ENCODE measurements around the gene SUPT3H.
"Not testable (repeated sequence)": the region's sequence is repeated elsewhere in the genome, so short reads cannot be mapped to it uniquely, and the experiment has no call there.

The SUPT3H gene

DNA sequence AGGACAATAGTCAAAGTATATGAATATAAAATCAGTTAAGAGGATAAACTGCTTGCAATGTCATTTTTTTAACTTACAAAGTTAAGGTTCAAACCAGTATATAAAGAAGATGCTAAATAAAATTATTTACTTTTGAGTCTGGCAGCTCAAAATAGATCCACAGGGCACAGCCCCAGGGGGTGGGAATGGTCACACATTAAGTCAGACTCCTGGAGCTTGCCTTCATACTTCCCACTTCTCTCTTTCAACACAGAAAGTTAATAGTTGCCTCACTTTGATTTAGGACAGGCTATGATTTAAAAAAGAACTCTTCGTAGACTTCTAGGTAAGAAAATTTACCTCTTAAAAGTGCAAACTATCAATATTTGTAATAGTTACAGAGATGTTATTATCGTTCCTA is 207.9 kb downstream of the SUPT3H start:
- DNase-seq, result no peak

- no peak for DNase-seq
Measured at GRCh38 chr6:45163952-45164766, 213.6 kb downstream of the SUPT3H start.

DNA sequence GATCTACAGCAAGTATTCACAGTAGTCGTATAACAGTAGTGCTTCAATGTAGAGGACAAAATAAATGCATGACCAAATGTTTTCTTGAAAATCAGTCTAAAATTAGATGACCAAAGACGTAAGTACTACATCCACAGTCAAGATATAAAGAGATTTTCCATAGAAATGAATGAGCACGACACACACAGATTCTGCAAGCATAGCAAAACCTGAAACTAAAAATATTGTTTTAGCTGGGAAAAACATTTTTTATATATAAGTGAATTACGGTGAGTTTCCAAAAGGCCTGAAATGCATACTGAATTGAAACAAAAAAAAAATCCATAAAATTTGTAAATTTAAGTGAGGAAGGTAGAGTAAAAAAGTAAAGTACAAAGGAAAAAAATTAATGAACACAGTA is 217.4 kb downstream of the SUPT3H start:
- DNase-seq, result no peak

- DNase-seq, result no peak
Measured at GRCh38 chr6:45156075-45156474, 221.7 kb downstream of the SUPT3H start.

- DNase-seq, result no peak
Measured at GRCh38 chr6:45155341-45155894, 222.3 kb downstream of the SUPT3H start.

- DNase-seq, result no peak
Measured at GRCh38 chr6:45154679-45155078, 223.1 kb downstream of the SUPT3H start.

- DNase-seq, result no peak
Measured at GRCh38 chr6:45148711-45149341, 228.9 kb downstream of the SUPT3H start.

GRCh38 chr6:45148278-45148677 is 229.5 kb downstream of the SUPT3H start:
- no peak for DNase-seq

DNA sequence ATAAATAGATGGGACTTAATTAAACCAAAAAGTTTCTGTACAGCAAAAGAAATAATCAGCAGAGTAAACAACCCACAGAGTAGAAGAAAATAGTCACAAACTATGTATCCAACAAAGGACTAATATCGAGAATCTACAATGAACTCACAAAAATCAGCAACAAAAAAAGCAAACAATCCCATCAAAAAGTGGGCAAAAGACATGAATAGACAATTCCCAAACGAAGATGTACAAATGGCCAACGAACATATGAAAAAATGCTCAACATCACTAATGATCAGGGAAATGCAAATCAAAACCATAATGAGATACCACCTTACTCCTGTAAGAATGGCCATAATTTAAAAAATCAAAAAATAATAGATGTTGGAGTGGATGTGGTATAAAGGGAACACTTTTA is 232.1 kb downstream of the SUPT3H start:
- not testable (repeated sequence) for DNase-seq

- no peak for DNase-seq
Measured at GRCh38 chr6:45138765-45139164, 239.0 kb downstream of the SUPT3H start.

- no peak for DNase-seq
Measured at GRCh38 chr6:45136495-45136894, 241.2 kb downstream of the SUPT3H start.

DNA sequence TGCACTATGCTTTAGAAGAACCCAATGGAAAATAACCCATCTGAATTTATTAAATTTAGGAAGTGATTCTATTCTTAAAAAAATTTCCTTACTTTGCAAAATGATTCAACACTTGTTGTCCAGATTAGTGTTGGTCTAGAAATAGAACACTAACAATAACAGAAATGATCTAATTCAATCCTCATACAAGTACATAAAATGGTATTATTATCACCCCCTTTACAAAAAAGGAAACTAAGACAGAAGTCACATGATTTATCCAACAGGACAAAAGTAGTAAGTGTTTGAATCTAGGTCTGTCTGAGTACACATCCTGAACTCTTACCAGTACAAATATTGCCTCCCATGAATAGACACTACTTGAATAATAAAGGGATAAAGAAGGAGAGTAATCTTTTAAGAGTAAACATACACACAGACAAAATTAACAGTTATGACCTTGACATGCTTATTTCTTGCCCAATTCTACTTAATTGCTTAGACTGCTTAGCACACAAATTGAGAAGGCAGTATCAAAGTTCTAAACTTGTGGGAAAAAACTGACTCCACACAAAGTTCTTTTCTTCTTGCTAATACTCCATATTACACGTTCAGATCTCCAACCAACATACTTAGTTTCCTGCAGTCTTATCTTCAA is 245.0 kb downstream of the SUPT3H start:
- no peak for DNase-seq

GRCh38 chr6:45132059-45132458 is 245.7 kb downstream of the SUPT3H start:
- DNase-seq, result no peak

DNA sequence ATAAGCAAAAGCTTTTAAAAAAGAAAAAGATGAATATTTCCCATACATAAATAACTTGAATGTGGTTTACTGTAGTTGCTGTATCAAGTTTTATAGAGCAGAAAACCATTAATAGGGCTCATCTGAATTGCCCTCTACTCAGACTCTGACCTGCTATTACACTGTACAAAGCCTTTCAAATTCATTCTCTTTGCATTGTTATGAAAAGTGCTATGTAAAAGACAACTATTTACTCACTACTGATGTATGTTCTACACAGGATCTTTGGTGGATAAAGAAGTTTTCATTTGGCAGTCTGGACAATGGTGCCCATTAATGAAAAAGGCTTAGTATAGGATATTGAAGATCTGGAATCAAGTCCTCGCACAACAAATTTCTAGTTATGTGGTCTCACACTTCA is 248.7 kb downstream of the SUPT3H start:
- DNase-seq, result no peak

GRCh38 chr6:45127185-45127584 is 250.5 kb downstream of the SUPT3H start:
- DNase-seq, result no peak

DNA sequence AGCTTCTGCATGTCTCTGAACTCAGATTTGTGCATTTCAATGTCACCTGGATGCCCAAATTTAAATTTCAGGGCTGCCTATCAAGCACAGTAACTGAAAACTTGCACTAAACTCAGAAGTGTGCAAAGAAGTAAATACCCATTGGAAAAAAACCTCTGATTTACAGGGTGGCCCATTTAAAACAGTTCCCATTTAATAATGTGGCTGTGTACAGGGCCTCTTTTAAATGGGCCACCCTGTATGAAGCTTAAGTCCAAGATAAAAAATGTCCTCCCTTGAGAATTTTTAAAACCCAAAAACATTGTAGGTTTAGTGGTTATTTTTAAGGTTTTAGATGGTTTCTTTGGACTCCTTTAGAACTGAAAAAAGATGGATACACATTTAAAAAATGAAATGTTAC is 251.7 kb downstream of the SUPT3H start:
- no peak for DNase-seq

GRCh38 chr6:45123023-45123422 is 254.7 kb downstream of the SUPT3H start:
- DNase-seq, result no peak

- no peak for DNase-seq
Measured at GRCh38 chr6:45118754-45119153, 259.0 kb downstream of the SUPT3H start.

GRCh38 chr6:45116714-45117410 is 260.9 kb downstream of the SUPT3H start:
- DNase-seq, result no peak

- no peak for DNase-seq
Measured at GRCh38 chr6:45115696-45116095, 262.0 kb downstream of the SUPT3H start.

DNA sequence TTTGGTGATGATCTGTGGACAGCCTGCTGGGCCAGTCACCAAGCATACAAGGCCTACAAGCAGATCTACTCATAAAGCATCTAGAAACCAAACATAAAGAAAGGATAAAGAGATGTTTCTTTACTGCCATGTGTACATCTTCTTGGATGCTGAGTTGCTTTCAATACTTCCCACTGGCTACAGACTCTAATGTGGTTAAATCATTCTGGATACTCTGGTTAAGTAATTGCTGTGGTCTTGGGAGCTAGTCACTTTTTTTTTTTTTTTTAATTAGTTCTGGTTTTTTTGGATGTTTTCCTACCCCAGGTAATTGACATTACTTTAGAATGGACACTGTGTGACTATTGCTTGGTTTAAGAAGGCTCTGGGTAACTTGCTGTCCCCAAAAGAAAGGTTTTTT is 265.0 kb downstream of the SUPT3H start:
- DNase-seq, result no peak

- no peak for DNase-seq
Measured at GRCh38 chr6:45109551-45109950, 268.2 kb downstream of the SUPT3H start.

- no peak for DNase-seq
Measured at GRCh38 chr6:45105170-45105820, 272.4 kb downstream of the SUPT3H start.
